Activated naive CD8-positive, alpha-beta T cell treated with anti-CD3 and anti-CD28 coated beads, Interleukin-2, amount 50 U/mL, for 16 hours (primary cell): ENCODE measurements around the gene GPR153.

Experiments used
- DNase-seq: peaks from one replicate; pipeline ENCODE4 v3.0.0-alpha.2; 2020; ENCODE audit warnings: low read depth, low spot score

The GPR153 gene

GRCh38 chr1:6269720-6270400, 9.0 kb upstream of the GPR153 start:
- no peak for DNase-seq

- no peak for DNase-seq
These were observed 8.4 kb upstream of the GPR153 start for GRCh38 chr1:6269296-6269695.

GRCh38 chr1:6268415-6268814, 7.5 kb upstream of the GPR153 start:
- no peak for DNase-seq

GRCh38 chr1:6267686-6268322, 6.9 kb upstream of the GPR153 start:
- DNase-seq: no peak

GRCh38 chr1:6266641-6267040, 5.7 kb upstream of the GPR153 start:
- no peak for DNase-seq

- DNase-seq: no peak
These were observed 4.3 kb upstream of the GPR153 start for GRCh38 chr1:6265151-6265550.

GRCh38 chr1:6263716-6264115, 2.8 kb upstream of the GPR153 start:
- DNase-seq: no peak

- no peak for DNase-seq
These were observed 1.9 kb upstream of the GPR153 start for GRCh38 chr1:6262555-6263420.

- DNase-seq: no peak
These were observed 707 bp upstream of the GPR153 start for GRCh38 chr1:6261615-6261995.

GRCh38 chr1:6260433-6260934, 414 bp downstream of the GPR153 start:
- DNase-seq: no peak

GRCh38 chr1:6259491-6260362, 1.2 kb downstream of the GPR153 start:
- DNase-seq: peak; percentile 59

- no peak for DNase-seq
These were observed 2.2 kb downstream of the GPR153 start for GRCh38 chr1:6258675-6259074.

GRCh38 chr1:6257541-6258069, 3.3 kb downstream of the GPR153 start:
- no peak for DNase-seq

- DNase-seq: no peak
These were observed 4.3 kb downstream of the GPR153 start for GRCh38 chr1:6256645-6257044.

GRCh38 chr1:6254691-6255090, 6.2 kb downstream of the GPR153 start:
- DNase-seq: no peak

GRCh38 chr1:6253380-6253779, 7.5 kb downstream of the GPR153 start:
- no peak for DNase-seq

GRCh38 chr1:6252374-6252710, 8.6 kb downstream of the GPR153 start:
- DNase-seq: no peak

GRCh38 chr1:6251681-6252373, 9.1 kb downstream of the GPR153 start:
- no peak for DNase-seq

- DNase-seq: no peak
These were observed 9.7 kb downstream of the GPR153 start for GRCh38 chr1:6251233-6251632.
